Naive thymus-derived CD4-positive, alpha-beta T cell (primary cell): ENCODE measurements around the gene LY6G6F. TPM values are rescaled to one million over a fixed set of nuclear protein-coding genes. Genes with fewer than 3 reads are reported as not detected.

Experiments used
- ATAC-seq: fragments of 150-1000 bp; cut with Tn5 transposase; 2 replicates; pipeline ENCODE4 v1.10.0; 2021; ENCODE audit warnings: mild to moderate bottlenecking, moderate library complexity
- CTCF ChIA-PET: fragments of 350-600 bp; sonication (Branson Sonifier 250); formaldehyde crosslinking; loops from one replicate; lab custom pipeline; 2021; ENCODE audit warnings: antibody characterized with exemption; lab: Charles Lee
- POLR2A ChIA-PET: fragments of 350-600 bp; sonication (Branson Sonifier 250); formaldehyde crosslinking; loops from one replicate; lab custom pipeline; 2021; ENCODE audit warnings: antibody characterized with exemption, inconsistent platforms; lab: Charles Lee
- DNase-seq, 9 donors: peaks; one replicate each; pipeline versions ENCODE4 v3.0.0 to v3.0.0-alpha.2; 2020 to 2022; ENCODE audit warnings: mixed read lengths in 1 of 9
- H3K27ac ChIP-seq: one replicate; pipeline ENCODE4 v1.7.0; 2013; ENCODE audit warnings: mild to moderate bottlenecking, low read depth, low read length, moderate library complexity
- H3K27me3 ChIP-seq, 2 donors: one replicate each; pipeline ENCODE4 v1.7.0; 2013; ENCODE audit warnings: low read length in 2 of 2, mild to moderate bottlenecking in 2 of 2, moderate library complexity in 2 of 2; ENCODE audit not compliant: control insufficient read depth in 2 of 2, insufficient read depth in 2 of 2
- H3K36me3 ChIP-seq, 3 experiments: 1 replicate in 2 of 3; 2 replicates in 1 of 3; pipeline ENCODE4 v1.7.0; 2013; ENCODE audit warnings: low read length in 3 of 3, mild to moderate bottlenecking in 3 of 3, moderate library complexity in 1 of 3; ENCODE audit not compliant: insufficient read depth in 3 of 3, control insufficient read depth in 2 of 3
- H3K4me1 ChIP-seq, 2 donors: one replicate each; pipeline ENCODE4 v1.7.0; 2013; ENCODE audit warnings: low read length in 2 of 2, mild to moderate bottlenecking in 2 of 2, moderate library complexity in 1 of 2; ENCODE audit not compliant: control insufficient read depth in 2 of 2, insufficient read depth in 2 of 2
- H3K4me3 ChIP-seq: 2 replicates; pipeline ENCODE4 v1.7.0; 2013; ENCODE audit warnings: mild to moderate bottlenecking, low read length
- H3K9me3 ChIP-seq, 3 experiments: 1 replicate in 2 of 3; 2 replicates in 1 of 3; pipeline ENCODE4 v1.7.0; 2013; ENCODE audit warnings: low read length in 3 of 3; ENCODE audit not compliant: control insufficient read depth in 2 of 3
- H3K27ac Mint-ChIP-seq, 9 donors: one replicate each; pipeline ENCODE4 v1.8.0; 2020 to 2022; ENCODE audit warnings: mixed read lengths in 9 of 9, mild to moderate bottlenecking in 8 of 9, moderate library complexity in 5 of 9, inconsistent platforms in 2 of 9
- H3K27me3 Mint-ChIP-seq, 5 donors: one replicate each; pipeline ENCODE4 v1.8.0; 2021 to 2022; ENCODE audit warnings: mixed read lengths in 5 of 5, mild to moderate bottlenecking in 1 of 5
- H3K36me3 Mint-ChIP-seq, 5 donors: one replicate each; pipeline ENCODE4 v1.8.0; 2020 to 2022; ENCODE audit warnings: mixed read lengths in 5 of 5, mild to moderate bottlenecking in 3 of 5, inconsistent platforms in 1 of 5
- H3K4me1 Mint-ChIP-seq, 7 donors: one replicate each; pipeline ENCODE4 v1.8.0; 2020 to 2022; ENCODE audit warnings: mixed read lengths in 7 of 7, mild to moderate bottlenecking in 3 of 7, inconsistent platforms in 1 of 7
- H3K4me3 Mint-ChIP-seq, 10 donors: one replicate each; pipeline ENCODE4 v1.8.0; 2020 to 2022; ENCODE audit warnings: mild to moderate bottlenecking in 10 of 10, mixed read lengths in 10 of 10, moderate library complexity in 6 of 10, inconsistent platforms in 2 of 10
- H3K9me3 Mint-ChIP-seq, 11 donors: one replicate each; pipeline ENCODE4 v1.8.0; 2020 to 2022; ENCODE audit warnings: mixed read lengths in 11 of 11, mild to moderate bottlenecking in 4 of 11, inconsistent platforms in 1 of 11, moderate library complexity in 1 of 11
- intact Hi-C, 2 donors: fragments of 100-400 bp; cut with micrococcal nuclease; formaldehyde crosslinking; loops; one replicate each; pipeline ENCODE4 v1.15.1; 2023
- microRNA-seq: library from miRNA; unstranded; fragments of <30 nt; microRNA quantifications from one replicate; pipeline ENCODE4 v1.2.0, GENCODE V29; 2022; ENCODE audit warnings: borderline microRNAs expressed
- polyA plus RNA-seq, 2 donors: library from polyadenylated mRNA; unstranded; fragments of 300-500 nt; fragmentation: Illumina TruSeq; gene quantifications; one replicate each; pipeline ENCODE4 v1.2.3, GENCODE V29; 2021
- total RNA-seq, 6 experiments: library from RNA in 5 of 6; stranded (reverse) in 5 of 6; gene quantifications; 1 replicate in 5 of 6; 2 replicates in 1 of 6; pipeline ENCODE4 v1.2.3 and lab custom pipeline; 2021 to 2026

LY6G6F gene
- total and polyA plus RNA-seq, 7 experiments from 2014 or later: 0.56 TPM; not detected in 6

- peaks cover 0 to 10% (median 0%) of the 10 kb centered on the region in 7 donors for H3K4me1 Mint-ChIP-seq
- no peak overlapping the region for H3K27ac ChIP-seq
- ATAC-seq (no peak), DNase-seq (no peak)
- peak overlapping the region in 1 of 10 donors; percentile 17 for H3K4me3 Mint-ChIP-seq
- no peak overlapping the region for H3K4me3 ChIP-seq
- intact Hi-C loops: no loop called here
- peaks cover 0 to 2% (median 0%) of the 10 kb centered on the region in 11 donors for H3K9me3 Mint-ChIP-seq
- no peaks in the 10 kb centered on the region for H3K9me3 ChIP-seq
- ChIA-PET POLR2A (interaction anchor here (1.0 kb wide), 1 partner anchor 57 kb away, joined by 3 read pairs; the partner anchor contains the start of gene LSM2), CTCF (no interaction called here)
- no peaks in the 10 kb centered on the region for H3K27me3 ChIP-seq
- no peaks in the 10 kb centered on the region for H3K27me3 Mint-ChIP-seq
- H3K4me1 ChIP-seq: no peaks in the 10 kb centered on the region
- H3K36me3 ChIP-seq: no peaks in the 10 kb centered on the region
- H3K36me3 Mint-ChIP-seq: peaks cover 0 to 17% (median 0%) of the 10 kb centered on the region in 5 donors
- H3K27ac Mint-ChIP-seq: no peak overlapping the region
Observed at GRCh38 chr6:31749301-31750036, 42.8 kb downstream of the LY6G6F start.

- CTCF ChIA-PET: no interaction called here
- H3K9me3 Mint-ChIP-seq: peaks cover 0 to 2% (median 0%) of the 10 kb centered on the region in 11 donors
Observed at GRCh38 chr6:31750411-31751022, 43.9 kb downstream of the LY6G6F start.

GRCh38 chr6:31752739-31753319 lies 46.2 kb downstream of the LY6G6F start:
- no peak overlapping the region for H3K4me3 ChIP-seq
- H3K9me3 Mint-ChIP-seq: no peaks in the 10 kb centered on the region
- H3K36me3 Mint-ChIP-seq: peaks cover 0 to 7% (median 0%) of the 10 kb centered on the region in 5 donors
- H3K9me3 ChIP-seq: no peaks in the 10 kb centered on the region
- no peaks in the 10 kb centered on the region for H3K4me1 ChIP-seq
- ChIA-PET CTCF (interaction anchor here (0.5 kb wide), 1 partner anchor 1722 kb away, joined by 3 read pairs; no protein-coding TSS in a partner anchor), POLR2A (interaction anchor here (1.2 kb wide), 1 partner anchor 21 kb away, joined by 5 read pairs; no protein-coding TSS in a partner anchor)
- H3K27me3 ChIP-seq: no peaks in the 10 kb centered on the region
- H3K4me3 Mint-ChIP-seq: no peak overlapping the region
- ATAC-seq: no peak
- no peaks in the 10 kb centered on the region for H3K36me3 ChIP-seq
- H3K4me1 Mint-ChIP-seq: peaks cover 0 to 6% (median 0%) of the 10 kb centered on the region in 7 donors
- intact Hi-C loops: no loop called here
- no peaks in the 10 kb centered on the region for H3K27me3 Mint-ChIP-seq
- H3K27ac ChIP-seq: no peak overlapping the region
- no peak overlapping the region for H3K27ac Mint-ChIP-seq
- no peak for DNase-seq

More at GRCh38 chr6:31750411-31751022, 43.9 kb downstream of the LY6G6F start:
- Histone ChIP-seq H3K27ac (no peak overlapping the region), H3K4me3 (no peak overlapping the region), H3K36me3 (no peaks in the 10 kb centered on the region), H3K4me1 (no peaks in the 10 kb centered on the region), H3K27me3 (no peaks in the 10 kb centered on the region), H3K9me3 (no peaks in the 10 kb centered on the region)
- no peak overlapping the region for H3K27ac Mint-ChIP-seq
- no peaks in the 10 kb centered on the region for H3K27me3 Mint-ChIP-seq
- DNase-seq (no peak), ATAC-seq (no peak)
- intact Hi-C loops: no loop called here
- peaks cover 0 to 9% (median 0%) of the 10 kb centered on the region in 7 donors for H3K4me1 Mint-ChIP-seq
- H3K4me3 Mint-ChIP-seq: no peak overlapping the region
- POLR2A ChIA-PET: interaction anchor here (1.0 kb wide), 1 partner anchor 56 kb away, joined by 3 read pairs; the partner anchor contains the start of gene LSM2
- peaks cover 0 to 12% (median 0%) of the 10 kb centered on the region in 5 donors for H3K36me3 Mint-ChIP-seq

GRCh38 chr6:31758281-31758680 lies 51.6 kb downstream of the LY6G6F start:
- Mint-ChIP-seq H3K4me1 (peaks cover 0 to 12% (median 3%) of the 10 kb centered on the region in 7 donors), H3K27me3 (no peaks in the 10 kb centered on the region), H3K9me3 (no peaks in the 10 kb centered on the region), H3K4me3 (peak overlapping the region in 1 of 10 donors; percentile 49), H3K27ac (no peak overlapping the region), H3K36me3 (peaks cover 0 to 19% (median 11%) of the 10 kb centered on the region in 5 donors)
- H3K27me3 ChIP-seq: no peaks in the 10 kb centered on the region
- ATAC-seq (no peak), DNase-seq (no peak)
- H3K36me3 ChIP-seq: no peaks in the 10 kb centered on the region
- POLR2A ChIA-PET: interaction anchor here (1.1 kb wide), 1 partner anchor 49 kb away, joined by 3 read pairs; the partner anchor contains the start of gene LSM2
- CTCF ChIA-PET: interaction anchor here (0.9 to 1.5 kb wide), 2 partner anchors 11 to 13 kb away, joined by 4 to 6 read pairs; no protein-coding TSS in a partner anchor
- no peak overlapping the region for H3K4me3 ChIP-seq
- no peaks in the 10 kb centered on the region for H3K9me3 ChIP-seq
- intact Hi-C loops: no loop called here
- H3K27ac ChIP-seq: no peak overlapping the region
- H3K4me1 ChIP-seq: no peaks in the 10 kb centered on the region

Small RNAs within 50 kb of the gene (microRNA-seq; reads per million reads assigned to microRNA genes)
- not detected for gene MIR4646

Other genes with a start within 250 kb of the LY6G6F start
Only the 30 nearest of the 39 such genes appear.
- 10 to 100 TPM in 4 of 5 experiments, 1 to 10 TPM in 1; 8.7 to 17.2 (median 11.6) TPM for gene NFKBIL1, start 159.3 kb upstream of the LY6G6F start, total RNA-seq
- 10 to 100 TPM in 1 of 2 donors, 1 to 10 TPM in 1; 9.4 to 13.8 TPM for gene NFKBIL1, start 159.3 kb upstream of the LY6G6F start, polyA plus RNA-seq
- 100 to 1,000 TPM in 1 of 5 experiments, 10 to 100 TPM in 4; 12.3 to 110 (median 20.2) TPM for gene LTA, start 134.6 kb upstream of the LY6G6F start, total RNA-seq
- gene LTA, start 134.6 kb upstream of the LY6G6F start, polyA plus RNA-seq: 10 to 100 TPM; 24.0 to 27.5 TPM
- gene TNF, start 131.3 kb upstream of the LY6G6F start, total RNA-seq: 100 to 1,000 TPM in 1 of 5 experiments, 10 to 100 TPM in 1, 1 to 10 TPM in 3; 5.4 to 125 (median 8.7) TPM
- gene TNF, start 131.3 kb upstream of the LY6G6F start, polyA plus RNA-seq: 1 to 10 TPM in 1 of 2 donors, under 1 TPM in 1; 0.73 to 1.1 TPM
- gene LTB, start 124.4 kb upstream of the LY6G6F start, total RNA-seq: 1,000 to 10,000 TPM in 1 of 5 experiments, 100 to 1,000 TPM in 4; 370 to 1,909 (median 670) TPM
- 1,000 to 10,000 TPM; 1,970 to 2,371 TPM for gene LTB, start 124.4 kb upstream of the LY6G6F start, polyA plus RNA-seq
- 100 to 1,000 TPM in 2 of 5 experiments, 10 to 100 TPM in 3; 15.1 to 234 (median 32.0) TPM for gene LST1, start 120.6 kb upstream of the LY6G6F start, total RNA-seq
- gene LST1, start 120.6 kb upstream of the LY6G6F start, polyA plus RNA-seq: 10 to 100 TPM in 1 of 2 donors, 1 to 10 TPM in 1; 8.4 to 15.3 TPM
- 10 to 100 TPM in 2 of 5 experiments, 1 to 10 TPM in 2, under 1 TPM in 1; 0.97 to 47.1 (median 6.7) TPM for gene NCR3, start 113.9 kb upstream of the LY6G6F start, total RNA-seq
- gene NCR3, start 113.9 kb upstream of the LY6G6F start, polyA plus RNA-seq: 10 to 100 TPM; 11.0 to 19.7 TPM
- 100 to 1,000 TPM in 1 of 5 experiments, 10 to 100 TPM in 4; 33.1 to 160 (median 62.0) TPM for gene AIF1, start 91.6 kb upstream of the LY6G6F start, total RNA-seq
- 100 to 1,000 TPM; 140 to 182 TPM for gene AIF1, start 91.6 kb upstream of the LY6G6F start, polyA plus RNA-seq
- gene PRRC2A, start 86.2 kb upstream of the LY6G6F start, total RNA-seq: 100 to 1,000 TPM; 203 to 238 (median 226) TPM
- gene PRRC2A, start 86.2 kb upstream of the LY6G6F start, polyA plus RNA-seq: 1 to 10 TPM; 3.9 to 8.2 TPM
- 100 to 1,000 TPM; 260 to 321 (median 280) TPM for gene BAG6, start 54.2 kb upstream of the LY6G6F start, total RNA-seq
- gene BAG6, start 54.2 kb upstream of the LY6G6F start, polyA plus RNA-seq: 10 to 100 TPM; 14.4 to 24.3 TPM
- 1 to 10 TPM in 4 of 5 experiments, under 1 TPM in 1; 0.78 to 4.3 (median 2.8) TPM for gene APOM, start 51.0 kb upstream of the LY6G6F start, total RNA-seq
- 1 to 10 TPM; 3.8 to 5.0 TPM for gene APOM, start 51.0 kb upstream of the LY6G6F start, polyA plus RNA-seq
- 10 to 100 TPM; 14.0 to 32.8 (median 23.2) TPM for gene C6orf47, start 46.1 kb upstream of the LY6G6F start, total RNA-seq
- gene C6orf47, start 46.1 kb upstream of the LY6G6F start, polyA plus RNA-seq: 10 to 100 TPM; 22.3 to 33.7 TPM
- 10 to 100 TPM; 12.8 to 35.1 (median 28.9) TPM for gene GPANK1, start 41.9 kb upstream of the LY6G6F start, total RNA-seq
- 10 to 100 TPM; 24.0 to 27.2 TPM for gene GPANK1, start 41.9 kb upstream of the LY6G6F start, polyA plus RNA-seq
- gene CSNK2B, start 40.8 kb upstream of the LY6G6F start, total RNA-seq: 100 to 1,000 TPM; 101 to 215 (median 133) TPM
- gene CSNK2B, start 40.8 kb upstream of the LY6G6F start, polyA plus RNA-seq: 100 to 1,000 TPM; 260 to 275 TPM
- 10 to 100 TPM; 27.7 to 51.0 (median 42.9) TPM for gene LY6G5B, start 36.9 kb upstream of the LY6G6F start, total RNA-seq
- not detected for gene LY6G5B, start 36.9 kb upstream of the LY6G6F start, polyA plus RNA-seq
- 1 to 10 TPM; 2.4 to 4.3 (median 3.1) TPM for gene LY6G5C, start 25.8 kb upstream of the LY6G6F start, total RNA-seq
- gene LY6G5C, start 25.8 kb upstream of the LY6G6F start, polyA plus RNA-seq: 10 to 100 TPM in 1 of 2 donors, 1 to 10 TPM in 1; 6.4 to 10.2 TPM
- 10 to 100 TPM; 60.1 to 71.7 (median 65.2) TPM for gene ABHD16A, start 3.5 kb upstream of the LY6G6F start, total RNA-seq
- 10 to 100 TPM; 31.1 to 42.5 TPM for gene ABHD16A, start 3.5 kb upstream of the LY6G6F start, polyA plus RNA-seq
- gene LY6G6D, start 8.5 kb downstream of the LY6G6F start, total RNA-seq: not detected
- gene LY6G6D, start 8.5 kb downstream of the LY6G6F start, polyA plus RNA-seq: not detected
- 1 to 10 TPM in 1 of 5 experiments, not detected in 4; 1.2 TPM for gene LY6G6C, start 14.9 kb downstream of the LY6G6F start, total RNA-seq
- not detected for gene LY6G6C, start 14.9 kb downstream of the LY6G6F start, polyA plus RNA-seq
- gene MPIG6B, start 16.5 kb downstream of the LY6G6F start, total RNA-seq: 1 to 10 TPM in 1 of 5 experiments, under 1 TPM in 4; 0.12 to 4.7 (median 0.64) TPM
- 1 to 10 TPM in 1 of 2 donors, under 1 TPM in 1; 0.20 to 2.3 TPM for gene MPIG6B, start 16.5 kb downstream of the LY6G6F start, polyA plus RNA-seq
- gene DDAH2, start 22.4 kb downstream of the LY6G6F start, total RNA-seq: 10 to 100 TPM in 2 of 5 experiments, 1 to 10 TPM in 3; 4.9 to 31.4 (median 7.1) TPM
- 10 to 100 TPM; 13.1 to 15.3 TPM for gene DDAH2, start 22.4 kb downstream of the LY6G6F start, polyA plus RNA-seq
- 100 to 1,000 TPM in 2 of 5 experiments, 10 to 100 TPM in 3; 29.3 to 494 (median 58.2) TPM for gene CLIC1, start 29.7 kb downstream of the LY6G6F start, total RNA-seq
- 100 to 1,000 TPM; 102 to 122 TPM for gene CLIC1, start 29.7 kb downstream of the LY6G6F start, polyA plus RNA-seq
- 10 to 100 TPM; 10.3 to 52.2 (median 11.4) TPM for gene MSH5, start 33.1 kb downstream of the LY6G6F start, total RNA-seq
- gene MSH5, start 33.1 kb downstream of the LY6G6F start, polyA plus RNA-seq: 1 to 10 TPM in 1 of 2 donors, under 1 TPM in 1; 0.51 to 2.6 TPM
- gene SAPCD1, start 55.8 kb downstream of the LY6G6F start, total RNA-seq: 10 to 100 TPM in 1 of 5 experiments, 1 to 10 TPM in 4; 2.3 to 11.1 (median 3.3) TPM
- not detected for gene SAPCD1, start 55.8 kb downstream of the LY6G6F start, polyA plus RNA-seq
- gene VWA7, start 70.5 kb downstream of the LY6G6F start, total RNA-seq: 1 to 10 TPM in 3 of 5 experiments, under 1 TPM in 2; 0.53 to 4.5 (median 1.1) TPM
- not detected for gene VWA7, start 70.5 kb downstream of the LY6G6F start, polyA plus RNA-seq
- 10 to 100 TPM; 34.3 to 84.2 (median 53.2) TPM for gene VARS1, start 88.9 kb downstream of the LY6G6F start, total RNA-seq
- gene VARS1, start 88.9 kb downstream of the LY6G6F start, polyA plus RNA-seq: 10 to 100 TPM; 32.2 to 44.8 TPM
- 10 to 100 TPM; 22.9 to 94.5 (median 29.2) TPM for gene LSM2, start 100.1 kb downstream of the LY6G6F start, total RNA-seq
- gene LSM2, start 100.1 kb downstream of the LY6G6F start, polyA plus RNA-seq: 10 to 100 TPM; 58.9 to 67.9 TPM
- 1 to 10 TPM; 3.3 to 5.5 (median 4.7) TPM for gene HSPA1L, start 108.4 kb downstream of the LY6G6F start, total RNA-seq
- gene HSPA1L, start 108.4 kb downstream of the LY6G6F start, polyA plus RNA-seq: 1 to 10 TPM; 2.3 to 3.6 TPM
- 100 to 1,000 TPM in 1 of 5 experiments, 10 to 100 TPM in 3, 1 to 10 TPM in 1; 6.7 to 125 (median 30.3) TPM for gene HSPA1A, start 108.7 kb downstream of the LY6G6F start, total RNA-seq
- gene HSPA1A, start 108.7 kb downstream of the LY6G6F start, polyA plus RNA-seq: 10 to 100 TPM; 26.0 to 52.5 TPM
- 10 to 100 TPM in 4 of 5 experiments, 1 to 10 TPM in 1; 8.6 to 68.9 (median 28.9) TPM for gene HSPA1B, start 120.9 kb downstream of the LY6G6F start, total RNA-seq
- 1 to 10 TPM; 2.8 to 3.6 TPM for gene HSPA1B, start 120.9 kb downstream of the LY6G6F start, polyA plus RNA-seq
- gene NEU1, start 156.0 kb downstream of the LY6G6F start, total RNA-seq: 10 to 100 TPM; 18.6 to 35.0 (median 20.1) TPM
- 10 to 100 TPM; 13.6 to 19.9 TPM for gene NEU1, start 156.0 kb downstream of the LY6G6F start, polyA plus RNA-seq